CD4-positive, CD25-positive, alpha-beta regulatory T cell (primary cell): ENCODE data around the gene IPO4. TPM values are rescaled to one million over a fixed set of nuclear protein-coding genes. Genes with fewer than 3 reads are reported as not detected.
A peak's percentile ranks its signal among the peaks of the same experiment; 100 is the strongest.
"Not testable (repeated sequence)": the region's sequence is repeated elsewhere in the genome, so short reads cannot be mapped to it uniquely, and the experiment has no call there.

Experiments
- ATAC-seq, 2 donors: fragments of 150-1000 bp; cut with Tn5 transposase; one replicate each; pipeline ENCODE4 v1.10.0; 2021; ENCODE audit warnings: low read depth in 2 of 2, moderate number of reproducible peaks in 2 of 2, moderate library complexity in 1 of 2
- DNase-seq, 3 donors: peaks; one replicate each; pipeline versions ENCODE4 v3.0.0 to v3.0.0-alpha.2; 2012 to 2022; ENCODE audit warnings: mixed read lengths in 1 of 3
- H3K27ac ChIP-seq: one replicate; pipeline ENCODE4 v1.7.0; 2013; ENCODE audit warnings: mild to moderate bottlenecking, low read length; ENCODE audit not compliant: insufficient read depth, poor library complexity, severe bottlenecking
- H3K27me3 ChIP-seq: one replicate; pipeline ENCODE4 v1.7.0; 2013; ENCODE audit warnings: low read length; ENCODE audit not compliant: control insufficient read depth, insufficient read depth
- H3K36me3 ChIP-seq: one replicate; pipeline ENCODE4 v1.7.0; 2013; ENCODE audit warnings: mild to moderate bottlenecking, low read length, moderate library complexity; ENCODE audit not compliant: control insufficient read depth, insufficient read depth
- H3K4me1 ChIP-seq: 2 replicates; pipeline ENCODE4 v1.7.0; 2013; ENCODE audit warnings: mild to moderate bottlenecking, low read length; ENCODE audit not compliant: insufficient read depth, control insufficient read depth, poor library complexity, severe bottlenecking
- H3K4me3 ChIP-seq: one replicate; pipeline ENCODE4 v1.7.0; 2013; ENCODE audit warnings: low read depth, mild to moderate bottlenecking, low read length, moderate library complexity
- H3K9me3 ChIP-seq, 2 experiments: 1 replicate in 1 of 2; 2 replicates in 1 of 2; pipeline ENCODE4 v1.7.0; 2013; ENCODE audit warnings: low read length in 2 of 2, mild to moderate bottlenecking in 1 of 2, moderate library complexity in 1 of 2; ENCODE audit not compliant: control insufficient read depth in 2 of 2
- H3K27ac Mint-ChIP-seq, 3 donors: one replicate each; pipeline ENCODE4 v1.8.0; 2020 to 2022; ENCODE audit warnings: mild to moderate bottlenecking in 3 of 3, mixed read lengths in 3 of 3, moderate library complexity in 2 of 3
- H3K27me3 Mint-ChIP-seq: one replicate; pipeline ENCODE4 v1.8.0; 2022; ENCODE audit warnings: mild to moderate bottlenecking, mixed read lengths
- H3K36me3 Mint-ChIP-seq: one replicate; pipeline ENCODE4 v1.8.0; 2020; ENCODE audit warnings: mixed read lengths
- H3K4me1 Mint-ChIP-seq, 4 donors: one replicate each; pipeline ENCODE4 v1.8.0; 2020 to 2022; ENCODE audit warnings: mixed read lengths in 4 of 4, mild to moderate bottlenecking in 1 of 4
- H3K4me3 Mint-ChIP-seq, 4 donors: one replicate each; pipeline ENCODE4 v1.8.0; 2020 to 2022; ENCODE audit warnings: mild to moderate bottlenecking in 4 of 4, mixed read lengths in 4 of 4, moderate library complexity in 3 of 4
- H3K9me3 Mint-ChIP-seq, 7 donors: one replicate each; pipeline ENCODE4 v1.8.0; 2020 to 2022; ENCODE audit warnings: mixed read lengths in 7 of 7, mild to moderate bottlenecking in 3 of 7, moderate library complexity in 2 of 7
- polyA plus RNA-seq, 4 donors: library from polyadenylated mRNA; unstranded; fragments of 300-500 nt; fragmentation: Illumina TruSeq; gene quantifications; one replicate each; pipeline ENCODE4 v1.2.3, GENCODE V29; 2021
- total RNA-seq: library from RNA; stranded (reverse); gene quantifications from one replicate; pipeline ENCODE4 v1.2.3, GENCODE V29; 2022

IPO4 gene
- total and polyA plus RNA-seq, 5 donors from 2014 or later = 13.0 to 33.7 (median 14.4) TPM

- Mint-ChIP-seq H3K4me3 (peak overlapping the region in 1 of 4 donors; percentile 55), H3K27ac (no peak overlapping the region), H3K9me3 (no peaks in the 10 kb centered on the region), H3K27me3 (no peaks in the 10 kb centered on the region), H3K36me3 (peaks cover 11% of the 10 kb centered on the region), H3K4me1 (peaks cover 20 to 49% (median 33%) of the 10 kb centered on the region in 4 donors)
- Histone ChIP-seq H3K4me1 (peaks cover 7% of the 10 kb centered on the region), H3K4me3 (no peak overlapping the region), H3K27ac (no peak overlapping the region), H3K9me3 (no peaks in the 10 kb centered on the region), H3K36me3 (peaks cover 3% of the 10 kb centered on the region), H3K27me3 (no peaks in the 10 kb centered on the region)
- ATAC-seq = no peak
- no peak for DNase-seq
Measured at GRCh38 chr14:24226473-24226872, 37.9 kb upstream of the IPO4 start.

GRCh38 chr14:24224618-24225071 is 36.0 kb upstream of the IPO4 start:
- Mint-ChIP-seq H3K4me3 (no peak overlapping the region), H3K27ac (peak overlapping the region in 1 of 3 donors; percentile 67), H3K36me3 (peaks cover 12% of the 10 kb centered on the region), H3K27me3 (no peaks in the 10 kb centered on the region), H3K4me1 (peaks cover 16 to 41% (median 28%) of the 10 kb centered on the region in 4 donors), H3K9me3 (no peaks in the 10 kb centered on the region)
- DNase-seq (no peak), ATAC-seq (no peak)
- Histone ChIP-seq H3K36me3 (peaks cover 3% of the 10 kb centered on the region), H3K27me3 (no peaks in the 10 kb centered on the region), H3K4me3 (no peak overlapping the region), H3K4me1 (no peaks in the 10 kb centered on the region), H3K27ac (no peak overlapping the region), H3K9me3 (no peaks in the 10 kb centered on the region)

GRCh38 chr14:24222987-24223386 is 34.4 kb upstream of the IPO4 start:
- not testable (repeated sequence) for H3K9me3 ChIP-seq, H3K4me3 Mint-ChIP-seq, H3K27me3 Mint-ChIP-seq, DNase-seq, ATAC-seq, H3K4me1 ChIP-seq, H3K27ac Mint-ChIP-seq, H3K27ac ChIP-seq, H3K36me3 ChIP-seq, H3K27me3 ChIP-seq, H3K4me3 ChIP-seq, H3K9me3 Mint-ChIP-seq
- Mint-ChIP-seq H3K36me3 (peaks cover 15% of the 10 kb centered on the region), H3K4me1 (peaks cover 16 to 35% (median 23%) of the 10 kb centered on the region in 4 donors)

- Histone ChIP-seq H3K27me3 (no peaks in the 10 kb centered on the region), H3K27ac (no peak overlapping the region), H3K4me1 (peaks cover 18% of the 10 kb centered on the region), H3K4me3 (no peak overlapping the region), H3K36me3 (peaks cover 15% of the 10 kb centered on the region), H3K9me3 (no peaks in the 10 kb centered on the region)
- H3K27me3 Mint-ChIP-seq = no peaks in the 10 kb centered on the region
- no peaks in the 10 kb centered on the region for H3K9me3 Mint-ChIP-seq
- peak overlapping the region in 1 of 4 donors; percentile 62 for H3K4me3 Mint-ChIP-seq
- DNase-seq = no peak
- H3K4me1 Mint-ChIP-seq = peaks cover 9 to 27% (median 15%) of the 10 kb centered on the region in 4 donors
- no peak overlapping the region for H3K27ac Mint-ChIP-seq
- peaks cover 4% of the 10 kb centered on the region for H3K36me3 Mint-ChIP-seq
- no peak for ATAC-seq
Measured at GRCh38 chr14:24219521-24219920, 30.9 kb upstream of the IPO4 start.

GRCh38 chr14:24219080-24219479 is 30.5 kb upstream of the IPO4 start:
- no peaks in the 10 kb centered on the region for H3K9me3 Mint-ChIP-seq
- no peak overlapping the region for H3K4me3 ChIP-seq
- H3K36me3 ChIP-seq = peaks cover 15% of the 10 kb centered on the region

GRCh38 chr14:24216876-24217275 is 28.3 kb upstream of the IPO4 start:
- not testable (repeated sequence) for H3K9me3 ChIP-seq, H3K27me3 ChIP-seq, H3K9me3 Mint-ChIP-seq, H3K27ac ChIP-seq, H3K4me3 ChIP-seq, ATAC-seq, H3K4me3 Mint-ChIP-seq, H3K36me3 Mint-ChIP-seq, H3K27me3 Mint-ChIP-seq, DNase-seq
- Histone ChIP-seq H3K36me3 (peaks cover 15% of the 10 kb centered on the region), H3K4me1 (peaks cover 31% of the 10 kb centered on the region)
- Mint-ChIP-seq H3K27ac (peak overlapping the region in 1 of 3 donors; percentile 98), H3K4me1 (peaks cover 7 to 49% (median 33%) of the 10 kb centered on the region in 4 donors)

More at GRCh38 chr14:24219080-24219479, 30.5 kb upstream of the IPO4 start:
- Histone ChIP-seq H3K4me1 (peaks cover 22% of the 10 kb centered on the region), H3K9me3 (no peaks in the 10 kb centered on the region), H3K27me3 (no peaks in the 10 kb centered on the region), H3K27ac (no peak overlapping the region)
- ATAC-seq = no peak
- H3K4me3 Mint-ChIP-seq = peak overlapping the region in 1 of 4 donors; percentile 62
- H3K27me3 Mint-ChIP-seq = no peaks in the 10 kb centered on the region
- H3K27ac Mint-ChIP-seq = no peak overlapping the region
- DNase-seq = no peak
- H3K4me1 Mint-ChIP-seq = peaks cover 7 to 29% (median 17%) of the 10 kb centered on the region in 4 donors
- peaks cover 4% of the 10 kb centered on the region for H3K36me3 Mint-ChIP-seq

- peaks cover 17% of the 10 kb centered on the region for H3K36me3 ChIP-seq
- H3K4me1 ChIP-seq = peaks cover 36% of the 10 kb centered on the region
- H3K9me3 ChIP-seq = no peaks in the 10 kb centered on the region
- Mint-ChIP-seq H3K27ac (peak overlapping the region; percentile 95 to 98 (median 95)), H3K9me3 (no peaks in the 10 kb centered on the region), H3K4me3 (peak overlapping the region; percentile 94 to 98 (median 94)), H3K27me3 (no peaks in the 10 kb centered on the region), H3K36me3 (peaks cover 11% of the 10 kb centered on the region), H3K4me1 (peaks cover 7 to 55% (median 38%) of the 10 kb centered on the region in 4 donors)
- H3K27me3 ChIP-seq = no peaks in the 10 kb centered on the region
- H3K27ac ChIP-seq = peak overlapping the region; percentile 93
- peak overlapping the region; percentile 92 for H3K4me3 ChIP-seq
- ATAC-seq (no peak), DNase-seq (no peak)
Measured at GRCh38 chr14:24216345-24216699, 27.7 kb upstream of the IPO4 start.
